Cardiac fibroblast (primary cell): ENCODE data around the gene NOC4L.

Experiments
- DNase-seq, 2 donors: peaks; one replicate each; pipeline versions ENCODE4 v3.0.0 to v3.0.0-alpha.2; 2010; ENCODE audit warnings: low read depth in 2 of 2
- H3K4me3 ChIP-seq, 2 donors: replicated peaks in 1 of 2; 1 replicate in 1 of 2; 2 replicates in 1 of 2; pipeline ENCODE4 v1.5.1; 2011; ENCODE audit warnings: low read depth in 2 of 2, low read length in 2 of 2, mild to moderate bottlenecking in 2 of 2, moderate library complexity in 1 of 2
- CTCF ChIP-seq: IDR thresholded peaks from one replicate; pipeline ENCODE4 v1.5.1; 2011; ENCODE audit warnings: low read depth, mild to moderate bottlenecking, low read length, inconsistent platforms

Gene NOC4L

GRCh38 chr12:132161796-132162507 is 17.7 kb downstream of the NOC4L start:
- no peak for TF ChIP-seq CTCF
- no peak overlapping the region for H3K4me3 ChIP-seq
- DNase-seq = no peak

GRCh38 chr12:132162508-132163031 is 18.3 kb downstream of the NOC4L start:
- no peak for TF ChIP-seq CTCF
- DNase-seq = peak; percentile 72 to 84
- peak overlapping the region in 1 of 2 donors; percentile 30 for H3K4me3 ChIP-seq

- no peak for TF ChIP-seq CTCF
- peak overlapping the region in 1 of 2 donors; percentile 30 for H3K4me3 ChIP-seq
- no peak for DNase-seq
Observed at GRCh38 chr12:132163041-132163910, 19.0 kb downstream of the NOC4L start.

- no peak overlapping the region for H3K4me3 ChIP-seq
- no peak for DNase-seq
- peak; percentile 30 for TF ChIP-seq CTCF
Observed at GRCh38 chr12:132163911-132164288, 19.6 kb downstream of the NOC4L start.

GRCh38 chr12:132164426-132164825 is 20.2 kb downstream of the NOC4L start:
- DNase-seq = no peak
- no peak for TF ChIP-seq CTCF
- H3K4me3 ChIP-seq = no peak overlapping the region

GRCh38 chr12:132165584-132165983 is 21.3 kb downstream of the NOC4L start:
- no peak for TF ChIP-seq CTCF
- H3K4me3 ChIP-seq = no peak overlapping the region
- DNase-seq = no peak
